ENCODE data around the gene MAP6D1.
A peak's percentile ranks its signal among the peaks of the same experiment; 100 is the strongest.

The MAP6D1 gene

GRCh38 chr3:183822631-183823030 lies 2.7 kb downstream of the MAP6D1 start:
- no peak for DNase-seq

GRCh38 chr3:183819831-183820230 lies 5.5 kb downstream of the MAP6D1 start:
- no peak for DNase-seq

GRCh38 chr3:183818706-183819624 lies 6.4 kb downstream of the MAP6D1 start:
- DNase-seq, result no peak

- no peak for DNase-seq
Measured at GRCh38 chr3:183818041-183818620, 7.2 kb downstream of the MAP6D1 start.

- no peak for DNase-seq
Measured at GRCh38 chr3:183817639-183818038, 7.7 kb downstream of the MAP6D1 start.

- no peak for DNase-seq
Measured at GRCh38 chr3:183816681-183817510, 8.5 kb downstream of the MAP6D1 start.

- peak; percentile 55 for DNase-seq
Measured at GRCh38 chr3:183815951-183816475, 9.4 kb downstream of the MAP6D1 start.

GRCh38 chr3:183815563-183815940 lies 9.8 kb downstream of the MAP6D1 start:
- DNase-seq, result no peak

GRCh38 chr3:183814240-183814639 lies 11.1 kb downstream of the MAP6D1 start:
- DNase-seq, result no peak

GRCh38 chr3:183812761-183813445 lies 12.5 kb downstream of the MAP6D1 start:
- DNase-seq, result no peak

GRCh38 chr3:183811638-183812037 lies 13.7 kb downstream of the MAP6D1 start:
- DNase-seq, result no peak

- DNase-seq, result no peak
Measured at GRCh38 chr3:183810643-183811594, 14.5 kb downstream of the MAP6D1 start.

- peak; percentile 76 for DNase-seq
Measured at GRCh38 chr3:183809270-183809669, 16.1 kb downstream of the MAP6D1 start.

GRCh38 chr3:183808355-183808754 lies 17.0 kb downstream of the MAP6D1 start:
- DNase-seq, result no peak

GRCh38 chr3:183807881-183808280 lies 17.5 kb downstream of the MAP6D1 start:
- DNase-seq, result no peak

- peak; percentile 91 for DNase-seq
Measured at GRCh38 chr3:183807209-183807728, 18.1 kb downstream of the MAP6D1 start.

GRCh38 chr3:183802989-183803388 lies 22.4 kb downstream of the MAP6D1 start:
- DNase-seq, result no peak

- no peak for DNase-seq
Measured at GRCh38 chr3:183801601-183802000, 23.8 kb downstream of the MAP6D1 start.

- DNase-seq, result no peak
Measured at GRCh38 chr3:183800243-183800863, 25.0 kb downstream of the MAP6D1 start.

- no peak for DNase-seq
Measured at GRCh38 chr3:183799461-183799860, 25.9 kb downstream of the MAP6D1 start.

- no peak for DNase-seq
Measured at GRCh38 chr3:183797996-183798395, 27.4 kb downstream of the MAP6D1 start.
